Cardiac fibroblast (primary cell): Measurements from ENCODE around the gene CHD9.

Source experiments
- DNase-seq, 2 donors: peaks; one replicate each; pipeline versions ENCODE4 v3.0.0 to v3.0.0-alpha.2; 2010; ENCODE audit warnings: low read depth in 2 of 2
- H3K4me3 ChIP-seq, 2 donors: replicated peaks in 1 of 2; 1 replicate in 1 of 2; 2 replicates in 1 of 2; pipeline ENCODE4 v1.5.1; 2011; ENCODE audit warnings: low read depth in 2 of 2, low read length in 2 of 2, mild to moderate bottlenecking in 2 of 2, moderate library complexity in 1 of 2
- TF ChIP-seq, protein P1 (sequence below): IDR thresholded peaks from one replicate; pipeline ENCODE4 v1.5.1; 2011; ENCODE audit warnings: low read depth, mild to moderate bottlenecking, low read length, inconsistent platforms

CHD9 gene

DNA sequence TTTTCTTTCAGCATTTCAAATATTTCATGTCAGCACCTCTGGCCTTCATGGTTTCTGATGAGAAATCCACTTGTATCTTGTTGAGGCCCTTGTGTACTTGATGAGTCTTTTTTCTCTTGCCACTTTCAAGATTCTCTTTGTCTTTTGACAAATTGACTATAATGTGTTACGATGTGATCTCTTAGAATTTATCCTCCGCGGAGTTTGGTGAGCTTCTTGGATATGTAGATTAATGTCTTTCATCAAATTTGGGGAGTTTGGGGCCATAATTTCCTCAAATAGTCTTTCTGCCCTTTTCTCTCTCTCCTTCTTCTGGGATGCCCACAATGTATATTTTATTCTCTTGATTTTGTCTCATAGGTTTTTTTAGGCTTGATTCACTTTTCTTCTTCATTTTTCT lies 96.0 kb downstream of the CHD9 start:
- TF ChIP-seq, protein P1, sequence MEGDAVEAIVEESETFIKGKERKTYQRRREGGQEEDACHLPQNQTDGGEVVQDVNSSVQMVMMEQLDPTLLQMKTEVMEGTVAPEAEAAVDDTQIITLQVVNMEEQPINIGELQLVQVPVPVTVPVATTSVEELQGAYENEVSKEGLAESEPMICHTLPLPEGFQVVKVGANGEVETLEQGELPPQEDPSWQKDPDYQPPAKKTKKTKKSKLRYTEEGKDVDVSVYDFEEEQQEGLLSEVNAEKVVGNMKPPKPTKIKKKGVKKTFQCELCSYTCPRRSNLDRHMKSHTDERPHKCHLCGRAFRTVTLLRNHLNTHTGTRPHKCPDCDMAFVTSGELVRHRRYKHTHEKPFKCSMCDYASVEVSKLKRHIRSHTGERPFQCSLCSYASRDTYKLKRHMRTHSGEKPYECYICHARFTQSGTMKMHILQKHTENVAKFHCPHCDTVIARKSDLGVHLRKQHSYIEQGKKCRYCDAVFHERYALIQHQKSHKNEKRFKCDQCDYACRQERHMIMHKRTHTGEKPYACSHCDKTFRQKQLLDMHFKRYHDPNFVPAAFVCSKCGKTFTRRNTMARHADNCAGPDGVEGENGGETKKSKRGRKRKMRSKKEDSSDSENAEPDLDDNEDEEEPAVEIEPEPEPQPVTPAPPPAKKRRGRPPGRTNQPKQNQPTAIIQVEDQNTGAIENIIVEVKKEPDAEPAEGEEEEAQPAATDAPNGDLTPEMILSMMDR, result no peak
- no peak for DNase-seq
- no peak overlapping the region for H3K4me3 ChIP-seq

DNA sequence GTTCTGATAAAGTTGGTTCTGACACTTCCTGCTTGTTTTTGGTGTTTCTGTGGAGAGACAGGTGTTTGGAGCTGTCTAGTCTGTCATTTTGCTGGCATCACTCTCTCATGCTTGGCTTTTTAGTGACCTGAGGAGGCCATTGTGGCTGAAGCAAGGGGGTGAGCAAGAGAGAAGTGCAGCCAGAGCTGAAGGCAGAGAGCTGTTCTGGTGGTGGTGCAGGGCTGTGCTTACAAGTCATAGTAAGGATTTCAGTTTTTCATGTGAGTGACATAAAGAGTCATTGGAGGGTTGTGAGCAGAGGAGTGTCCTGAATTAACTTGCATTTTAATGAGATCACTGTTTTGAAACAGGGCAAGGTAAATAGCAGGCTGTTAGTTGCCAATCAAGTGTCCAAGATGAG lies 97.5 kb downstream of the CHD9 start:
- DNase-seq, result peak in 1 of 2 donors; percentile 17
- no peak overlapping the region for H3K4me3 ChIP-seq
- TF ChIP-seq, protein P1, result no peak

- TF ChIP-seq, protein P1, result no peak
- no peak overlapping the region for H3K4me3 ChIP-seq
These were observed 98.3 kb downstream of the CHD9 start for GRCh38 chr16:53153130-53153529.

GRCh38 chr16:53154513-53154912 lies 99.7 kb downstream of the CHD9 start:
- TF ChIP-seq, protein P1, result no peak
- no peak overlapping the region for H3K4me3 ChIP-seq

More at GRCh38 chr16:53153130-53153529, 98.3 kb downstream of the CHD9 start:
- DNase-seq, result no peak

GRCh38 chr16:53156516-53156915 lies 101.7 kb downstream of the CHD9 start:
- no peak overlapping the region for H3K4me3 ChIP-seq
- TF ChIP-seq, protein P1, result no peak
- DNase-seq, result peak in 1 of 2 donors; percentile 35

More at GRCh38 chr16:53154513-53154912, 99.7 kb downstream of the CHD9 start:
- DNase-seq, result no peak

DNA sequence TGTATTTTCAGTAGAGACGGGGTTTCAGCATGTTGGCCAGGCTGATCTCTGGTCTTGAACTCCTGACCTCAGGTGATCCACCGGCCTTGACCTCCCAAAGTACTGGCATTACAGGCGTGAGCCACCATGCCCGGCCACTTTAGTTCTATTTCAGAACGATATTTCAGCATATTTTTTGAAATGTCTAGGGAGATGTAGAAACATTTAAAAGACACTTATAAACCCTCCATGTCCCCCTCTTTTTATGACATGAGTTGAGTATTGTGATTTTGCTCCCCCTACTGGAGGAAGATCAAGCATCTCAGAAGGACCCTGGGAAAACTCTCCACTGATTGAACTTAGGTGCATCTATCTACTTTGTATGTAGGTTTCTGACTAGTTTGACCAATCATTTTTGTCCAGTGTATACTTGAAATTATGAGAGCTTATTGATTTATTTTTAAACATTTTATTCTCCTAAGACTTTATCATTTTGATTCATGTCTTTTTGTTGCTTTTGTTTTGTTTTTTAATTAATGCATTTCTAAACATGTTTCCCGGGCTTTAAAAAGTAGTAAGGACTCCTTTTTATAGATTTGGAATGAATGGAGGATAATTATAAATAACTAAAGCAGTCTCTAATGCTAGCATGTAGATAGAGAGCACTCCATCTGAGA lies 105.1 kb downstream of the CHD9 start:
- DNase-seq, result peak; percentile 75 to 77
- H3K4me3 ChIP-seq, result no peak overlapping the region
- TF ChIP-seq, protein P1, result peak; percentile 67

DNA sequence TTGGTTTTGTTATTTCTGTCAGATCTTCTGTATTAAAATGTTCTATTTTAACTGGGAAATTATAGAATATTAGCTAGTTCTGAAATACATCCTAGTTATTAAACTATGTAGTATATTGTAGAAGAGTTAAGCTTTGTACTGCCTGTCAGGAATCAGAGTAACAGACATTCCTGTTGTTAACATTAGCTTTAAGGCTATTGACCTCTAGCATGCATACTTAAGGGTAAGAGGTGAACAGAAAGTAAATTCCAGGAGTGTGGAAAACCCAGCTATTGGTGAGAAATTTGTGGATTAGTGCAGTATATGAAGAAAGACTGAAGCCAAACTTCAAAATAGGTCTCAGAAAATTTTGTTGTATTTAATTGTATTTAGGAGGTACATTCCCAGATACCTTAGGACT lies 111.3 kb downstream of the CHD9 start:
- DNase-seq, result peak in 1 of 2 donors; percentile 15
- H3K4me3 ChIP-seq, result no peak overlapping the region
- TF ChIP-seq, protein P1, result no peak
